GM18909 (cell line): ENCODE results near the gene IER3.

ENCODE experiments used
- ATAC-seq: cut with Tn5 transposase; IDR thresholded peaks from one replicate; pipeline ENCODE4 v1.9.1; 2021; ENCODE audit warnings: mild to moderate bottlenecking; ENCODE audit not compliant: unreplicated experiment, poor library complexity

The IER3 gene, protein sequence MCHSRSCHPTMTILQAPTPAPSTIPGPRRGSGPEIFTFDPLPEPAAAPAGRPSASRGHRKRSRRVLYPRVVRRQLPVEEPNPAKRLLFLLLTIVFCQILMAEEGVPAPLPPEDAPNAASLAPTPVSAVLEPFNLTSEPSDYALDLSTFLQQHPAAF

GRCh38 chr6:30744054-30744805, at the start of gene IER3:
Gene IER3, minus strand, starts transcription at chr6:30744547. Its CDS starts 29 bp downstream, at chr6:30744518.
- peak; percentile 26 for ATAC-seq

DNA sequence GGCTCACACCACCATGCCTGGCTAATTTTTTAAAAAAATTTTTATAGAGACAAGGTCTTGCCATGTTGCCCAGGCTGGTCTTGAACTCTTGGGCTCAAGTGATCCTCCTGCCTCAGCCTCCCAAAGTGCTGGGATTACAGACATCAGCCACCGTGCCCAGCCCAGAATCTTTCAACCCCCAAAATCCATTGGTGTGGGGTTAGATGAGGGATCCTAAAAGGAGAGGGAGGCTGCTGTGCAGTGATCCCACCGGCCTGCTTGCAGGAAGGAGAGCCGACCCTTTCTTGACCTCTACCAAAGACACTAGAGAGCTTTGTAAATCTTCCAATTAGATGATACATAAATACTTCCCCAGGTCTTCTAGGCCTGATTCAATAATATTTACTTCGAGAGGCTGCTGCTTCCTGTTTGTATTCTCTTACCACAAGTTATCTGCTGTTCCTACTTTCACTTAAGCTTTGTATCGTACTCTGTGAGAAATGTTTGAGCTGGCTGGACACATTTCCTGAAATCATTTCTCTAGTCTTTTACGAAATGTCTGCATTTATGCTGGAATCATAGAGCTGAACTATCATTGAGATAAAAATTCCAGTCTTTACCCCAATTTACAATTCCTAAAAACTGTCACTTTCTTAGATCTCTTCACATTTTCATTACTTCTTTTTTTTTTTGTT, 49.3 kb upstream of the IER3 start:
- ATAC-seq: no peak

DNA sequence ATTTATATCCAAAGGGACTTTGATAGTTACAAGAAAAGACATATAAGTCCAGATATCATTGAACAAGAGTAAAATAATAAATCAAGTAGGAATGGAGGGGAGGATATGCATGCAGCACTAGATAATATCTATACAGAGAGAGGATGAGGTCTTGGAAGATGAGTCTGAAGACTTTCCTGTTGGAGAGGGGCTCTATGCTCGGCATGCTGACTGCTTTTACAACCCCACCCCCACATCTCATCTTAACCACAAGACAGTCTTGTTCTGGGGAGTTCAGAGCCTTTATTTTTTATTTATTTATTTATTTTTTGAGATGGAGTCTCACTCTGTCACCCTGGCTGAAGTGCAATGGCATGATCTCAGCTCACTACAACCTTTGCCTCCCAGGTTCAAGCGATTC, 48.4 kb upstream of the IER3 start:
- no peak for ATAC-seq

DNA sequence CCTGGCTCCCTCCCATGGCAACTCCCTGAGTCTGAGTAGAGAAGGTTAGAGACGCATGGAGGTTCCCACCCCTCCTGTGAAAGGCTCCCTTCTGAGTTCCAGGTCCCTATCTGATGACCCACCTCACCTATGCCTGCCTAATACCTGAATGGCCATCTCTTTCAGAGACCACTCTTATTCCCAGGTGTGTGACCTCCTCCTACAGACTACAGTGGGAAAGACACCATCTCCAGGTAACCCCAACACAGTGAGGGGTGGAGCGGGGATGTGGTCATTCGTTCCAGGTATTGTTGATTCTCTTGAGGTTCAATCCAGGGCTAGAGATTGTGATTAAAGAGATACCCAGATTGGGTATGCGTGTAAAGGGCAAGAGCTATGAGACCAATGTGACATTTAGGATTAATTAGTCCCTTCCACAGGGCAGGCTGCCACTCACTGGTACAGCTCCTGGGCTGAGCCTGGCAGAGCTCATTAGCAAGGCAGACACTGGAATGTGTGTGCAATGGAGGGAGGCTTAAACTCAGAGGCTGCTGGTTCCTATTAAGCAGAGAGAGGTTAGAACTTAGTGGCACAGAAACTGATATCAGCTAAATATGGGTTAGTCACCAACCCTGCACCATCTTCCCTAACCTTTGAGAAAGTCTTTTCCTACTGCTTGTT, 46.5 kb upstream of the IER3 start:
- ATAC-seq: no peak

- no peak for ATAC-seq
Measured at GRCh38 chr6:30789606-30790005, 45.3 kb upstream of the IER3 start.

- ATAC-seq: no peak
Measured at GRCh38 chr6:30787954-30788353, 43.6 kb upstream of the IER3 start.

GRCh38 chr6:30782425-30783014, 38.2 kb upstream of the IER3 start:
- ATAC-seq: no peak

- ATAC-seq: no peak
Measured at GRCh38 chr6:30781743-30782424, 37.5 kb upstream of the IER3 start.

DNA sequence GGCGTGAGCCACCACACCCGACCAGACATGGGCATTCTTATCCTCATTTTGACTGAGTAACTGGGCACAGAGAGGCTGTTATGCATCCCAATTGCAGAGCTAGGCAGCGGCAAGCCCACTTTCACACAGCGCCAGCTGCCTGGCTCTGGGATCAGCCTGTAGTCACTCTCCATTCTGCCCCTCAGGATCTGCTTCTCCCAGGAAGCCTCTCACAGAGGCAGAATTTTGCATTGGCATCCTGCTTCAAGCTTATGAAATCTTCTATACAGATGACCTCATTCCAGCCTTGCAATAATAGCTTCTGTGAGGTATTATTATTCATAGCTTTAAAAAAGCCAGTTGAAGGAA, 37.0 kb upstream of the IER3 start:
- no peak for ATAC-seq

- no peak for ATAC-seq
Measured at GRCh38 chr6:30780642-30780920, 36.2 kb upstream of the IER3 start.

DNA sequence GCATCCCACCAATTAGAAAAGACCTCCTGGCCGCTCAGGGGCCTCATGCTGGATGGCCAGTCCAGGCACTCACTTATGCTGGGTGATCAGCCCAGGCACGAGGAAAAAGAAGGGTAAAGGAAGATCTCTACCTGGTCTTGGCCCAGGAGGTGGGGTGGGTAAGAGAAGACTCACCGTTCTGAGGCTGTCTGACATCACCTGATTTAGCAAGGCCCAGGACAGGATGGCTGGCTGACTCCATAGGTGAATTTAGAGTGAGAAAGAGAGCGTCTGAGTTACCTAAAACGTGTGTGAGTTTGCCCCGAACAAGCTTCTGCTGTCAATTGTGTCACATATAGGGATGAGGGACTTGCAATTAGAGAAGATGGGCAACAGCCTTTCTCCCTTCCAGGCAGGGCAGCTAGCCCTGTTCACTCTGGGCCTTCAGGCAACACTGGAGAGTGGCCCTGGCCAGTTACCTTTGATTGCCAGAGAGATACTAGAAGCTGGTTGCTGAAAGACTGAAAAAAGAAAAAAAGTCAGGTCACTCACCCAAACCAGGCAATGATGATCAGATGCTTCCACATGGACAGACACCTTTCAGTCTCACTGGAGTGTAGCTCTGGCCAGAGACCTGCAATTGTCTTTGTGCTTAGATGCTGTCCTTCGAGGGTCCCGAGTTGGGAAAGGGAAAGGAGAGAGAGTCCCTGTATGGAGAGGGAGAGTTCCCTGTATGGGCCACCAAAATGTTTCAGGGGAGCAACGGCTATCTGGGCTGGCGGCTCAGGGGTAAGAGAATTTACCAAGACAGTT, 35.7 kb upstream of the IER3 start:
- no peak for ATAC-seq

DNA sequence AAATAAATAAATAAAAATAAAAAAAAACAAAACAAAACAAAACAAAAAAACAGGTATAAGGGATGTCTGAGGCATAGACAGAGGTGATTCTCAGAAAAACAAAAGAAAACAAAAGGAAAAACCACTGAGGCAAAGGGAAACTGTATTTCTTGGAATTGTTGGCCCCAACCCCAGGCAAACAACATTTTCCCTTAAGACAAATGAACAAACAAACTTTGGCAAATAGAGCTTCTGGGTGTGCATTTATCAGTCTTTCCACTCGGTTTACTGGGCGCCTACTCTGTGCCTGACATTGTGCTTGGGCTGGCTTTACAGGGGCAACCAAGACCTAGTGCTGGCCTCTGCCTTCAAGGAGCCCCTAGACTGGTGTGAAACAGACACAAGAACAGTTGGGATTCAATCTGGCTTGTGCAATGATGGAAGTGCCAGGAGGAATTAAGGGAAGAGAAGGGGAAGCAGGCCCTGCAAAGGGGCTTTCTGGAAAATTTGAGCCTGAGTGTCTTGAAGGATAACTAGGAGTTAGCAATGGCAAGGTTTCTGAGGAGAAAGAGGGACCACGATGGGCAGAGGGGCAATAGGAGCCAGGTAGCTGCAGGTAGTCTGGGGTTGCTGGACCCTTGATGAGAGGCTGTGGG, 33.8 kb upstream of the IER3 start:
- ATAC-seq: no peak

DNA sequence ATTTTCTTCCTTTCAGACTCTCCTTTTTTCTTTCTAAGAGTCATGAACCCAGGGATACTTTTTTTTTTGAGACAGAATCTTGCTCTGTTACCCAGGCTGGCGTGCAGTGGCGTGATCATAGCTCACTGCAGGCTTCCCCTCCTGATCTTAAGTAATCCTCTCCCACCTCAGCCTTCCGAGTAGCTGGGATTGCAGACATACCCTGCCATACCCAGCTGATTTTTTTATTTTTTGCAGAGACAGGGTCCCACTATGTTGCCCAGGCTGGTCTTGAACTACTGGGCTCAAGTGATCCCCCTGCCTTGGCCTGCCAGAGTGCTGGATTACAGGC, 32.8 kb upstream of the IER3 start:
- no peak for ATAC-seq

DNA sequence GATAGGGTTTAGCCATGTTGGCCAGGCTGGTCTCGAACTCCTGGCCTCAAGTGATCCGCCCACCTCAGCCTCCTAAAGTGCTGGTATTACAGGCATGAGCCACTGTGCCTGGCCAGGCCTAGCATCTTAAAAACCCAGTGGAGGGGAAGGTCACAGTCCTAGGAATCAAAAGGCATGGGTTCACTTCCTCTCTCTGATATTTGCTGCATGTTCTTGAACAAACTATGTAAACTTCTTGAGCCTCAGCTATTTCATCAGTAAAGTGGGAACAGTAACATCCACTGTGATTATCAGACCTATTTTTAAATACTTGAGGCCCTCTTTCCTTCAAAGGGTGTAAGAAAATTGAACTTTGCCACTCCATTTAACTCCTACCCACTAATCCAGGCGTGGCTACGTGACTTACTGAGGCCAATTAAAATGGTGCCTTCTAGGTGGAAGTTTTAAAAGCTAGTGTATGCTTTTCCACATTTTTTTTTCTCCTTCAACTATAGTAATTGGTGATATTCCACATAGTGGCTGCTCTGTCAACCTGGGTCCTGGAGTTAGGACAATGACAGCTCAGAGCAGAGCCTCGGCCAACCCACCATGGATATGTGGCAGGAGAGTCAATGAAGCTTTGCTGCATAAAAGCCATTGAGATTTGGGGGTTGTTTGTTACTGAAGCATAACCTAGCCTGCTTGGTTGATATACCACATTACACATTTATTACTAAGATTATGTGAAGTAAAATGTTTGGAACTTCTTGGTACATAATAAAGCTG, 32.2 kb upstream of the IER3 start:
- ATAC-seq: no peak

- ATAC-seq: no peak
Measured at GRCh38 chr6:30775104-30775503, 30.8 kb upstream of the IER3 start.

- ATAC-seq: no peak
Measured at GRCh38 chr6:30774701-30775100, 30.4 kb upstream of the IER3 start.

GRCh38 chr6:30770592-30770991, 26.2 kb upstream of the IER3 start:
- no peak for ATAC-seq

DNA sequence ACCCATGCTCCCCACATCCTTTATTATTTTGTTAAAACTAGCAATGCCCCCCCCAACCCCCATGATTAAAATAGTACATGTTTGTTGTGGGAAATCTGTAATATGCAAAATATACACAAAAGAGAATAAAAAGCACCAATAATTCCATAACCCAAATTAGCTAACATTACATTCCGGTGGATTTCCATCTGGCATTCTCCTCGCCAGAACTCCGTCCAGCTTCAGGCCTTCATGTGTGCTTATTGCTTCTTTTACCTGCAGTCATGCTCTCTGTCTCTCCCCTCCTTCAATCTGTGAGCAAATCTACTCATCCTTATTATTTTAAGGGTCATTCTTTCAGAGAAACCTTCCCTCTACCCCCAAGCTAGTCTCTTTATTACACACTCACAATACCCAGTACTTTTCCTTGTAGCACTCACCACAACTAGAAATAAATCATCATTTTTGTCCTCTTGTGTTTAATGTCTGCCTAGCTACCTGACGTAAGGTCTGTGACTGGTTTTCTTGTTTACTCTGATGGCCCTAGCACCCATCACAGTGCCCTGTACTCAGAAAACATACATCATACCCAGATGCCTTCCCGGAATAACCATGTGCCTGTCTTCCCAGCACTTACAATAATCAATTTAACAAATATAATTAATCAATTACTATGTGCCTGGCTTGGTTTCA, 25.6 kb upstream of the IER3 start:
- no peak for ATAC-seq
